Calu3 (cell line): ENCODE data around the gene IFITM5. TPM values are rescaled to one million over a fixed set of nuclear protein-coding genes. Genes with fewer than 3 reads are reported as not detected.
"Not testable (repeated sequence)": the region's sequence is repeated elsewhere in the genome, so short reads cannot be mapped to it uniquely, and the experiment has no call there.

ENCODE experiments used
- BruUV-seq: library from RNA; stranded (reverse); fragments of 400-500 nt; replicated peaks from 2 replicates; lab custom pipeline; 2021; lab: Mats Ljungman, UMichigan
- CTCF ChIA-PET: fragments of 300-600 bp; sonication (Branson Sonifier 250); formaldehyde crosslinking; loops from one replicate; lab custom pipeline; 2022; ENCODE audit warnings: antibody characterized with exemption; lab: Charles Lee
- DNase-seq: peaks from one replicate; pipeline ENCODE4 v3.0.0; 2022
- H3K27ac Mint-ChIP-seq: one replicate; pipeline ENCODE4 v1.8.0; 2022; ENCODE audit warnings: mixed read lengths; ENCODE audit not compliant: unreplicated experiment
- H3K27me3 Mint-ChIP-seq: one replicate; pipeline ENCODE4 v1.8.0; 2022; ENCODE audit warnings: mixed read lengths; ENCODE audit not compliant: unreplicated experiment
- H3K36me3 Mint-ChIP-seq: one replicate; pipeline ENCODE4 v1.8.0; 2022; ENCODE audit warnings: mild to moderate bottlenecking, moderate library complexity, mixed read lengths; ENCODE audit not compliant: insufficient read depth, unreplicated experiment
- H3K4me1 Mint-ChIP-seq: one replicate; pipeline ENCODE4 v1.8.0; 2022; ENCODE audit warnings: mild to moderate bottlenecking, low read depth, mixed read lengths; ENCODE audit not compliant: unreplicated experiment
- H3K4me3 Mint-ChIP-seq: one replicate; pipeline ENCODE4 v1.8.0; 2022; ENCODE audit warnings: mild to moderate bottlenecking, low read depth, moderate library complexity, mixed read lengths; ENCODE audit not compliant: unreplicated experiment
- H3K9me3 Mint-ChIP-seq: one replicate; pipeline ENCODE4 v1.8.0; 2022; ENCODE audit warnings: low read depth, mixed read lengths; ENCODE audit not compliant: unreplicated experiment
- intact Hi-C: fragments of 100-400 bp; cut with micrococcal nuclease; formaldehyde crosslinking; loops from one replicate; pipeline ENCODE4 v1.10.0; 2022; ENCODE audit not compliant: unreplicated experiment
- total RNA-seq: library from RNA; stranded (reverse); gene quantifications from 2 replicates; pipeline ENCODE4 v1.2.3, GENCODE V29; 2022
- TF ChIP-seq, protein P1 (sequence below): fragments of 200-600 bp; IDR thresholded peaks from one replicate; pipeline ENCODE4 v1.8.0; 2022; ENCODE audit warnings: antibody characterized with exemption; ENCODE audit not compliant: unreplicated experiment

IFITM5 gene
- total RNA-seq, 1 experiment from 2014 or later = not detected

DNA sequence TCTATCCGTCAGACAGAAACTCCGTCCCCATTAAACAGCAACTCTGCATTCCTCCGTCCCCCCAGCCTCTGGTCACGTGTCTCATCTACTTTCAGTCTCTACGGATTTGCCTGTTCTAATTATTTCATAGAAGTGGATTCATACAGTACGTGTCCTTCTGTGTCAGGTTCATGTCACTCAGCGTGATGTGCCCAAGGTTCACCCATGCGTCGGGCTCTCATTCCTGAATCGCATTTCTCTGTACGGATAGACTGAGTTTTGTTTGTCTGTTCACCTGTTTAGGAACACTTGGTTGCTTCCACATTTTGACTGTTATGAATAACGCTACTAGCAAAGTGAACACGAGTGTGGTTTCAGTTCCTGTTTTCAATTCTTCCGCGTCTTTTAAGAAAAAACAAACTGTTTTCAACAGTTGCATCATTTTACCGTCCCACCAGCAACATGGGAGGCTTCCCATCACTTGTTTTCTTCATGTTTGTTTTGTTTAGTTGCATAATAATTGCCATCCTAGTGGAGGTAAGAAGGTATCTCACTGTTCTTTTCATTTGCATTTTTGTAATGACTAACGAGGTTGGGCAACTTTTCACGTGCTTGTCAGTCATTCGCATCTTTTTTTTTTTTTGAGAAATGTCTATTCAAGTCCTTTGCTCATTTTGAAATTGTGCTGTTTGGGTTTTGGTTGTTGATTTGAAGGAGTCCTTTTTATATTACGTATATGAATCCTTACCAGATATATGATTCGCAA lies 30.0 kb downstream of the IFITM5 start:
- intact Hi-C loops = no loop called here
- Mint-ChIP-seq H3K4me1 (peaks cover 18% of the 10 kb centered on the region), H3K9me3 (no peaks in the 10 kb centered on the region), H3K4me3 (peak overlapping the region; percentile 39), H3K36me3 (no peaks in the 10 kb centered on the region), H3K27ac (peak overlapping the region; percentile 28), H3K27me3 (peaks cover 45% of the 10 kb centered on the region)
- CTCF ChIA-PET = interaction anchor here (1.0 kb wide), 2 partner anchors 12 to 125 kb away, joined by 3 read pairs; partner anchors contain the start of gene PKP3
- TF ChIP-seq, protein P1, sequence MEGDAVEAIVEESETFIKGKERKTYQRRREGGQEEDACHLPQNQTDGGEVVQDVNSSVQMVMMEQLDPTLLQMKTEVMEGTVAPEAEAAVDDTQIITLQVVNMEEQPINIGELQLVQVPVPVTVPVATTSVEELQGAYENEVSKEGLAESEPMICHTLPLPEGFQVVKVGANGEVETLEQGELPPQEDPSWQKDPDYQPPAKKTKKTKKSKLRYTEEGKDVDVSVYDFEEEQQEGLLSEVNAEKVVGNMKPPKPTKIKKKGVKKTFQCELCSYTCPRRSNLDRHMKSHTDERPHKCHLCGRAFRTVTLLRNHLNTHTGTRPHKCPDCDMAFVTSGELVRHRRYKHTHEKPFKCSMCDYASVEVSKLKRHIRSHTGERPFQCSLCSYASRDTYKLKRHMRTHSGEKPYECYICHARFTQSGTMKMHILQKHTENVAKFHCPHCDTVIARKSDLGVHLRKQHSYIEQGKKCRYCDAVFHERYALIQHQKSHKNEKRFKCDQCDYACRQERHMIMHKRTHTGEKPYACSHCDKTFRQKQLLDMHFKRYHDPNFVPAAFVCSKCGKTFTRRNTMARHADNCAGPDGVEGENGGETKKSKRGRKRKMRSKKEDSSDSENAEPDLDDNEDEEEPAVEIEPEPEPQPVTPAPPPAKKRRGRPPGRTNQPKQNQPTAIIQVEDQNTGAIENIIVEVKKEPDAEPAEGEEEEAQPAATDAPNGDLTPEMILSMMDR = no peak
- no TSS peak for BruUV-seq
- DNase-seq = no peak

DNA sequence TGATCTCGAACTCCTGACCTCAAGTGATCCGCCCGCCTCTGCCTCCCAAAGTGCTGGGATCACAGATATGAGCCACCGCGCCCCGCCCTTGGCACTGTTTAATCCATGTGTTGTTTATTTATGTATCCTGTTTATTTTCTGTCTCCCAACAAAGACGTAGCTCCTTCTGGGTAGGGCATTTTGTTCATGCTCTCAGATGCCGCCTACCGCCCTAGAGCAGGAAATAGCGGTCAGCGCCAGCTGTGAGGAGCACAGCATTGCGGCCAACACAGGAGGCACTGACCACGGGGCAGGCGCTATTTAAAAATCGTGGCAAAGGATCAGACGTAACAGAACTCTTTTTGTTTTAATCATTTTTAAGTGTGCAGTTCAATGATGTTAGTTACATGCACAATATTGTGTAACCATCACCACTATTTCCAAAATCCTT lies 30.6 kb downstream of the IFITM5 start:
- BruUV-seq, H3K36me3 Mint-ChIP-seq, H3K9me3 Mint-ChIP-seq, intact Hi-C loops: not testable (repeated sequence)
- Mint-ChIP-seq H3K4me3 (peak overlapping the region; percentile 39), H3K4me1 (peaks cover 18% of the 10 kb centered on the region), H3K27me3 (peaks cover 45% of the 10 kb centered on the region), H3K27ac (peak overlapping the region; percentile 28)
- CTCF ChIA-PET = interaction anchor here (1.0 kb wide), 2 partner anchors 11 to 125 kb away, joined by 3 read pairs; partner anchors contain the start of gene PKP3
- peak; percentile 59 for DNase-seq

DNA sequence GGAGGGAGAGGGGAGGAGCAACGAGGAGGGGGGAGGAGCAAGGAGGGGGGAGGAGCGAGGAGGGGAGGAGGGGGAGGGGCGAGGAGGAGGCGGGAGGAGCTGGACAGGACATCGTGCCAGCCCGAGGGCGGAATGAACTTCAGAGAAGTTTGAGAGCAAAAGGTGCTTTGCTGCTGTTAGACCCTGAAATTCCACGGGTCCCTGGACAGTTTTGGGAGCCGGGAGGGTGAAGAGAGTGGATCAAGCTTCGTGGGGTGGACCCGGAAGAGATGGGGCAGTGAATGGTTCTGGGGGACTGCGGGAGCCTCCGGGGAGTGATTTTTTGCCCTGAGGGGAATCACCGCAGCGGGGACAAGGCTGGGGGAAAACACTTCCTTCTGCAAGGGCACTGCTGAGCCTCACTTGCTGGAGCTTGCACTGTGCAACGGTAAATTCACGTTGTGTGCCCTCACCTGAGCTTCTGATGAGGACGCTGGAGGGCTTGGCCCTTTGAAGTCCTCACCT lies 31.8 kb downstream of the IFITM5 start:
- DNase-seq = no peak
- CTCF ChIA-PET = interaction anchor here (0.6 kb wide), 1 partner anchor 129 kb away, joined by 3 read pairs; no protein-coding TSS in a partner anchor
- BruUV-seq = no TSS peak

DNA sequence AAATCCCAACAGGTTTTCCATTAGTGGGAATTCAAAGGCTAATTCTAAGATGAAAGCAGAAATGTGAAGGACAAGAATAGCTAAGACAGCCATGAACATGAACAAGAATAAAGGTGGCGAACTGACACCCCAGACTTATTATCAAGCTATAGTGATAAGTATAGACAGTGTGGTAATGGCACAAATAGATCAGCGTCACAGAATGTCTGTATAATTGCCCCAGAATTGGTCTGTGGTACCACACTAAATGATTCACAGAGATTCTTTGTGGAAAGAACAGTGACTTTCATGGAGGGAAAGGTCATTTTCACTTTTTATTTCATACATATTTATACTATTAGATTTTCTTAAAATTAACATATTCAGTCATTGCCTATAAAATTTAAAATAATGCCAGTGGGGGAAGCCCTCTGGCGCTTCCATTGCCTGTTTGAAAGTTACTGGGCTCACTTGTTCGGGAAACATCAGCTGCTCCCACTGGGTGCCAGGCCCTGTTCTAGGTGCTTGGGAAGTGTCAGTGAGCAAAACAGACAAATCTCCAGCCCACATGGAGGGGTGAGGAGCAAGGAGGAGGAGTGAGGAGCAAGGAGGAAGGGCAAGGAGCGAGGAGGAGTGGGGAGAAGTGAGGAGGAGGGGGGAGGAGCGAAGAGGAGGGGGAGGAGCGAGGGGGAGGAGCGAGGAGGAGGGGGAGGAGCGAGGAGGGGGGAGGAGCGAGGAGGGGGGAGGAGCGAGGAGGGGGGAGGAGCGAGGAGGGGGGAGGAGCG lies 32.5 kb downstream of the IFITM5 start:
- TF ChIP-seq, protein P1 = no peak
- Mint-ChIP-seq H3K4me3 (peak overlapping the region; percentile 13), H3K27ac (peak overlapping the region; percentile 69), H3K27me3 (peaks cover 33% of the 10 kb centered on the region), H3K9me3 (no peaks in the 10 kb centered on the region), H3K36me3 (no peaks in the 10 kb centered on the region), H3K4me1 (peaks cover 18% of the 10 kb centered on the region)
- no TSS peak for BruUV-seq
- no peak for DNase-seq
- CTCF ChIA-PET = no interaction called here
- intact Hi-C loops = no loop called here

More for the DNA sequence above, 31.8 kb downstream of the IFITM5 start:
- TF ChIP-seq, protein P1 = no peak
- H3K4me1 Mint-ChIP-seq = peaks cover 18% of the 10 kb centered on the region
- peak overlapping the region; percentile 13 for H3K4me3 Mint-ChIP-seq
- no peaks in the 10 kb centered on the region for H3K9me3 Mint-ChIP-seq
- intact Hi-C loops = no loop called here
- peak overlapping the region; percentile 69 for H3K27ac Mint-ChIP-seq
- no peaks in the 10 kb centered on the region for H3K36me3 Mint-ChIP-seq
- peaks cover 37% of the 10 kb centered on the region for H3K27me3 Mint-ChIP-seq
